Panc1 (cell line): Measurements from ENCODE around the gene FRMPD3. TPM values are rescaled to one million over a fixed set of nuclear protein-coding genes. Genes with fewer than 3 reads are reported as not detected.

Experiments
- ATAC-seq: fragments of 200-7000 bp; cut with Tn5 transposase; 2 replicates; pipeline ENCODE4 v1.9.1; 2020; ENCODE audit warnings: mild to moderate bottlenecking, moderate library complexity
- BruUV-seq: library from RNA; stranded (reverse); fragments of 400-500 nt; replicated peaks from 2 replicates; lab custom pipeline; 2021; lab: Mats Ljungman, UMichigan
- CTCF ChIA-PET: fragments of 300-600 bp; sonication (Branson Sonifier 250); formaldehyde crosslinking; loops from one replicate; lab custom pipeline; 2022; ENCODE audit warnings: antibody characterized with exemption; lab: Charles Lee
- POLR2A ChIA-PET: fragments of 300-600 bp; sonication (Branson Sonifier 250); formaldehyde crosslinking; loops from one replicate; lab custom pipeline; 2022; ENCODE audit warnings: antibody characterized with exemption; lab: Charles Lee
- DNase-seq: peaks from one replicate; pipeline ENCODE4 v3.0.0-alpha.2; 2010; ENCODE audit warnings: low read depth, low spot score
- H3K27ac ChIP-seq: 2 replicates; pipeline ENCODE4 v1.5.1; 2011; ENCODE audit warnings: mild to moderate bottlenecking, low read length, inconsistent platforms
- H3K27me3 ChIP-seq: fragments of 200-500 bp; sonication (Bioruptor generic); 2 replicates; pipeline ENCODE4 v1.6.0; 2014; ENCODE audit warnings: low read length, inconsistent platforms; ENCODE audit not compliant: control insufficient read depth, insufficient read depth
- H3K36me3 ChIP-seq: fragments of 200-500 bp; sonication (Bioruptor generic); 2 replicates; pipeline ENCODE4 v1.5.1; 2014; ENCODE audit warnings: inconsistent platforms, mild to moderate bottlenecking, low read length, moderate library complexity; ENCODE audit not compliant: control insufficient read depth, insufficient read depth
- H3K4me1 ChIP-seq: 2 replicates; pipeline ENCODE4 v1.5.1; 2011; ENCODE audit warnings: inconsistent platforms, mild to moderate bottlenecking, low read length, moderate library complexity; ENCODE audit not compliant: control insufficient read depth, insufficient read depth
- H3K4me3 ChIP-seq, 2 experiments: 2 replicates each; pipeline ENCODE4 v1.5.1; 2011 to 2012; ENCODE audit warnings: low read depth in 2 of 2, low read length in 2 of 2, mild to moderate bottlenecking in 2 of 2, inconsistent platforms in 1 of 2, moderate library complexity in 1 of 2
- H3K9me3 ChIP-seq: fragments of 200-500 bp; sonication (Bioruptor generic); 2 replicates; pipeline ENCODE4 v1.5.1; 2014; ENCODE audit warnings: low read depth, mild to moderate bottlenecking, inconsistent platforms, low read length, moderate library complexity; ENCODE audit not compliant: control insufficient read depth, insufficient read depth
- POLR2AphosphoS5 ChIP-seq: IDR thresholded peaks from 2 replicates; pipeline ENCODE4 v1.6.1; 2012; ENCODE audit warnings: mild to moderate bottlenecking, low read depth, low read length, moderate library complexity
- REST ChIP-seq, 2 experiments: IDR thresholded peaks; 2 replicates each; pipeline ENCODE4 v1.6.1; 2011 to 2012; ENCODE audit warnings: low read depth in 2 of 2, control low read depth in 1 of 2, low read length in 1 of 2, mild to moderate bottlenecking in 1 of 2, moderate library complexity in 1 of 2; ENCODE audit not compliant: insufficient read depth in 1 of 2
- SIN3A ChIP-seq: IDR thresholded peaks from 2 replicates; pipeline ENCODE4 v1.6.1; 2012; ENCODE audit warnings: low read depth, mild to moderate bottlenecking, low read length, moderate library complexity, borderline replicate concordance; ENCODE audit not compliant: insufficient read depth
- TCF7L2 ChIP-seq: IDR thresholded peaks from 2 replicates; pipeline ENCODE4 v1.6.1; 2011; ENCODE audit warnings: mild to moderate bottlenecking, low read depth, low read length, inconsistent platforms
- in situ Hi-C: cut with HindIII; loops from 2 replicates; pipeline ENCODE4 v1.10.0; 2016; ENCODE audit warnings: low sequenced_read_pairs, low pct_unique_long_range_greater_than_20kb
- intact Hi-C: fragments of 100-400 bp; cut with micrococcal nuclease; formaldehyde crosslinking; loops from one replicate; pipeline ENCODE4 v1.10.0; 2022; ENCODE audit not compliant: unreplicated experiment
- total RNA-seq: library from RNA; stranded (reverse); gene quantifications from one replicate; pipeline ENCODE4 v1.2.1, GENCODE V29; 2021; ENCODE audit not compliant: unreplicated experiment
- TF ChIP-seq, protein P1 (sequence below): fragments of 450-650 bp; IDR thresholded peaks from 2 replicates; pipeline ENCODE4 v1.5.1; 2017; ENCODE audit warnings: mild to moderate bottlenecking

The FRMPD3 gene
- total RNA-seq, 1 experiment from 2014 or later, result 0.31 TPM

DNA sequence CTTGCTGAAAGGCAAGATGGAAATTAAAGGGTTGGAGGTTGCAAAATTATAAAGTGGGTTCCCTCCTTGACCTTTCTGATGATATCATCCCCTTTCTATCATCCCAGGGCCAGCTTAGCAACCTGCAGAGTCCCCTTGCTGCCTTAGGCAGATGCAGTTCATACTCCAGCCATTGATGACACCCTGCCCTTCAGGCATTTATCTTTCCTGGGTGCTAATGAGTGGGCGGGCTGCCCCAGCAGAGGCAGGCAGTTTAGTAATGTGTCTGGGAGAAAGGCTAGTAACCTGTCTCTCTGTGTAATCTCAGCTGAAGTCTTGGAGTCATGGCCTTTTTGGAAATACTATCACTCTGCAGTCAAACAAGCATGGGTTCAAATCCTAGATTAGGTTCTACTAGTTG lies 3.8 kb upstream of the FRMPD3 start:
- CTCF ChIA-PET, result no interaction called here
- POLR2A ChIA-PET, result no interaction called here
- H3K36me3 ChIP-seq, result no peaks in the 10 kb centered on the region
- BruUV-seq, result no TSS peak
- H3K27ac ChIP-seq, result no peak overlapping the region
- TF ChIP-seq REST (IDR thresholded peaks at IDR 0.05; ENCODE audit: insufficient read depth in 1 of 2, low read depth in 2 of 2, low read length in 1 of 2) (no peak), POLR2AphosphoS5 (no peak)
- H3K4me1 ChIP-seq, result 0 out of 2 replicates have a peak, but pooled peaks cover 3% of the 10 kb centered on the region
- in situ Hi-C loops, result no loop called here
- no peaks in the 10 kb centered on the region for H3K9me3 ChIP-seq
- DNase-seq, result no peak
- H3K27me3 ChIP-seq, result peaks cover 5% of the 10 kb centered on the region
- intact Hi-C loops, result no loop called here
- no peak overlapping the region for H3K4me3 ChIP-seq
- no peak for ATAC-seq

DNA sequence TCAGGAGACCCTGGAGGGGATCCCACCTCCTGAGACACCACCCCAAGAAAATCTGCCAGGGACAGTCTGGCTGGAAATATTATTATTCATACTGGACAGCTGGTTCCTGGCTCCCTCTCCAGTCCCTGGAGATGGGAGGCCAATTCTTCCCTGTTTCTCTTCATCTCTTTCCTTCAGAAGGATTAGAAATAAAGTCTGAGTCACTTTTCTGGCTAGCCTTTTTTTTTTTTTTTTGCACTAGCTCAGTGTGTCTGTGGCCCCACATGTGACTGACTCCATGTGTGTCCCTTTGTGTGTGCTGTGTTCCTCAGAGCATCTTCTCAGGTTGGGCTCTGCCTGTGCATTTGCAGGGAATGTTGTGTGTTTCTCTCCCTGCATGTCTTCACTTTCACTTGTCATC lies 1.8 kb upstream of the FRMPD3 start:
- H3K4me1 ChIP-seq, result 0 out of 2 replicates have a peak, but pooled peaks cover 3% of the 10 kb centered on the region
- intact Hi-C loops, result no loop called here
- no peak for ATAC-seq

More for the DNA sequence above, 1.8 kb upstream of the FRMPD3 start:
- no peak for DNase-seq
- H3K9me3 ChIP-seq, result no peaks in the 10 kb centered on the region
- ChIA-PET CTCF (interaction anchor here (0.5 kb wide), 1 partner anchor 583 kb away, joined by 11 read pairs; no protein-coding TSS in a partner anchor), POLR2A (no interaction called here)
- BruUV-seq, result no TSS peak
- H3K36me3 ChIP-seq, result no peaks in the 10 kb centered on the region
- in situ Hi-C loops, result no loop called here
- TF ChIP-seq, protein P1, sequence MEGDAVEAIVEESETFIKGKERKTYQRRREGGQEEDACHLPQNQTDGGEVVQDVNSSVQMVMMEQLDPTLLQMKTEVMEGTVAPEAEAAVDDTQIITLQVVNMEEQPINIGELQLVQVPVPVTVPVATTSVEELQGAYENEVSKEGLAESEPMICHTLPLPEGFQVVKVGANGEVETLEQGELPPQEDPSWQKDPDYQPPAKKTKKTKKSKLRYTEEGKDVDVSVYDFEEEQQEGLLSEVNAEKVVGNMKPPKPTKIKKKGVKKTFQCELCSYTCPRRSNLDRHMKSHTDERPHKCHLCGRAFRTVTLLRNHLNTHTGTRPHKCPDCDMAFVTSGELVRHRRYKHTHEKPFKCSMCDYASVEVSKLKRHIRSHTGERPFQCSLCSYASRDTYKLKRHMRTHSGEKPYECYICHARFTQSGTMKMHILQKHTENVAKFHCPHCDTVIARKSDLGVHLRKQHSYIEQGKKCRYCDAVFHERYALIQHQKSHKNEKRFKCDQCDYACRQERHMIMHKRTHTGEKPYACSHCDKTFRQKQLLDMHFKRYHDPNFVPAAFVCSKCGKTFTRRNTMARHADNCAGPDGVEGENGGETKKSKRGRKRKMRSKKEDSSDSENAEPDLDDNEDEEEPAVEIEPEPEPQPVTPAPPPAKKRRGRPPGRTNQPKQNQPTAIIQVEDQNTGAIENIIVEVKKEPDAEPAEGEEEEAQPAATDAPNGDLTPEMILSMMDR, result no peak
- no peak for TF ChIP-seq SIN3A
- no peak for TF ChIP-seq REST (IDR thresholded peaks at IDR 0.05; ENCODE audit: insufficient read depth in 1 of 2, low read depth in 2 of 2, low read length in 1 of 2)
- TF ChIP-seq POLR2AphosphoS5, result no peak
- TF ChIP-seq TCF7L2, result no peak
- H3K27me3 ChIP-seq, result peaks cover 5% of the 10 kb centered on the region
- no peak overlapping the region for H3K4me3 ChIP-seq
- H3K27ac ChIP-seq, result no peak overlapping the region
